NCI-H187 (cell line): ENCODE results near the gene TMCO4.
"Not testable (repeated sequence)": the region's sequence is repeated elsewhere in the genome, so short reads cannot be mapped to it uniquely, and the experiment has no call there.

Source experiments
- DNase-seq, 2 experiments: peaks; one replicate each; lab custom pipeline; 2025; lab: John Stamatoyannopoulos, UW

The TMCO4 gene

GRCh38 chr1:19799230-19800075 lies at the start of gene TMCO4:
TSS of gene TMCO4 (minus strand) at chr1:19799916. CDS start at chr1:19780758, 19,158 bp downstream.
- DNase-seq: no peak

GRCh38 chr1:19849307-19849706 lies 49.6 kb upstream of the TMCO4 start:
- not testable (repeated sequence) for DNase-seq

- DNase-seq: not testable (repeated sequence)
These were observed 47.6 kb upstream of the TMCO4 start for GRCh38 chr1:19847334-19847733.

DNA sequence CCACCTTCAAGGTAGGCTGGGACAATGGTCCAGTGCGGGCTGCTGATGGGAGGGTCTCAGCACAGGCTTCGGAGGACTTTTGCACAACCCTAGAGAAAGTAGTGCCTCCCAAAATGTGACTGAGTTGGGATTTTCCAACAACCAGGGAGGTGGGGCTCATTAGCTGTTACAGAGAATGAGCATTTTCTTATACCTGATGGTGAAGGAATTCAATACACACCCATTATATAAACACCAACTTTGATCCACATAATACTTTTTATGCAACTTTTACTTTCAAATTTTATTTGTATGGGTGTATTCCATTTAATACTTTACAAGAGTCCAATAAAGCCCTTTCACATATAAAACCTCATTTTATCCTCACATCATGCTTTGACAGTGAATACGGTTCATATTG lies 46.6 kb upstream of the TMCO4 start:
- no peak for DNase-seq

- no peak for DNase-seq
These were observed 45.8 kb upstream of the TMCO4 start for GRCh38 chr1:19845555-19845954.

GRCh38 chr1:19844731-19845495 lies 45.2 kb upstream of the TMCO4 start:
- no peak for DNase-seq

- DNase-seq: no peak
These were observed 40.5 kb upstream of the TMCO4 start for GRCh38 chr1:19840228-19840627.

GRCh38 chr1:19837866-19838265 lies 38.1 kb upstream of the TMCO4 start:
- DNase-seq: no peak

GRCh38 chr1:19835578-19835977 lies 35.9 kb upstream of the TMCO4 start:
- DNase-seq: no peak

GRCh38 chr1:19831441-19831840 lies 31.7 kb upstream of the TMCO4 start:
- DNase-seq: no peak

DNA sequence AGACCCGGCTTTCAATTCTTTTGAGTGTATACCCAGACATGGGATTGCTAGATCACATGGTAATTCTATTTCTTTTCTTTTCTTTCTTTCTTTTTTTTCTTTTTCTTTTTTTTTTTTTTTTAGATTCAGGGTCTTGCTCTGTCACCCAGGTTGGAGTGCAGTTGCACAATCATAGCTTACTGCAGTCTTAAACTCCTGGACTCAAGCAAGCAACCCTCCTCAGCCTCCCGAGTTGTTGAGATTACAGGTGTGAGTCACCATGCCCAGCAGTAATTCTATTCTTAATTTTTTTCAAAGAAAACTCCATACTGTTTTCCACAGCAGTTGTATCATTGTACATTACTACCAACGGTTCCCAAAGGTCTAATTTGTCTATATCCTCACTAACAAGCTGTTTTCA lies 28.8 kb upstream of the TMCO4 start:
- DNase-seq: no peak

- DNase-seq: no peak
These were observed 25.6 kb upstream of the TMCO4 start for GRCh38 chr1:19825298-19825697.

DNA sequence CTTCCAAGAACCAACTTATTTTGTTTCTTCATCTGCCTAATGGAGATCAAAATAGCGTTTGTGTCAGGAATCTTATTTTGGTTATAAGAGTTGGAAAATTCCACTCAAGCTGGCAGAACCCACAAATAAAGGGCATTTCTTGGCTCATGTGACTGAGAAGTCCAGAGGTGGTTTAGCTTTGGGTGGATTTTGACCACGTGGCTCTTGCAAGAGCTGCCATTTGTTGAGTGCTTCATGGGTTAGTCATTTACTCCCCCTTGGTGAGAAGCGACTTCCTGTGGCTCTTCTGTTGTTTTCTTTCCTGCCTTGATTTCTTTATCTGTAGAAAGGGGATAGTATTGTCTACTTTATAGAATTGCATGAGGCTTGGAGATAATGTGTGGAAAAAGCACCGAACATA lies 24.8 kb upstream of the TMCO4 start:
- no peak for DNase-seq

GRCh38 chr1:19824036-19824435 lies 24.3 kb upstream of the TMCO4 start:
- no peak for DNase-seq

- no peak for DNase-seq
These were observed 20.0 kb upstream of the TMCO4 start for GRCh38 chr1:19819701-19820100.

- no peak for DNase-seq
These were observed 18.6 kb upstream of the TMCO4 start for GRCh38 chr1:19818324-19818723.

- DNase-seq: no peak
These were observed 17.4 kb upstream of the TMCO4 start for GRCh38 chr1:19817160-19817559.

- DNase-seq: not testable (repeated sequence)
These were observed 17.0 kb upstream of the TMCO4 start for GRCh38 chr1:19816737-19817086.

DNA sequence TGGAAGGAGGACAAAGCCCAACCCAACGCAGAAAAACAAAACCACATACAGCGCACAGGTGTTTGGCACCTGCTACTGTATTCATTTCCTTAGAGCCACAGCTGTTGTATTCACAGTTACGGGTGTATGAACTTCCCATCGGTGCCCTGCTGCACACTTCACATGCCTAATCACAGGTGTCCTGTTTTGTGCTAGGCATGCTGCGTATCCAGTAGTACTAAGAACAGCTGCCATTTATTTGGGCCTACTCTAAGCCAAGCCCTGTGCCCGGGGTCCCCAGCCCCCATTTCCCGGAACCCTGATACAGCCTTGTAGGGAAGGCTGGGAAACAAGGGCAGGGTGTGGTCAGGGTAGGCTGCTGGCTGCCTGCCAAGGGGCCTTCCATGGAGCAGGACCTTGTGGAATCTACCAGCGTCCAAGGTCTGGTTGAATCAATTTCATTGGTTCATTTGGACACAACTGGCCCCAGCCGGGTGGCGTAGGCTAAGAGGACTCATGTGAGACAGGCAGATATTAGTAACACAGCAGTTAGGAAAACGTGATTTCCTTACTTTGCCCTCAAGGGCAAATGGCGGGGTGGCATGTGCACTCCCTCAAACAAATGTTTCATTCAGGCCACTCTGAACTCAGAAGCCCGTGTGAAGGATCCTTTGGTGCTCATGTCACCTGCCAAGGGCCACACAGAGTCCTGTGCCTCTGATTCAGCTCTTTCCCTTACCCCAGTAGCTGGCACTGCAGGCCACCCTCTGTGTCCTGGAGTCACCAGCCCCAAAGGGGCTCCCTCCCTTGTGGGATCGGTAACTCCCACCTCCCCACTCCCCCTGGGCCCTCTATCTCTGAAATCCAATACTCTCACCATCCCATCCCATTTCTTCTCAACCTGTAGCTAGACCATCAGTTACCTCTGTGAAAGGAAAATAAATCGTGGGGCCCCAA lies 16.4 kb upstream of the TMCO4 start:
- peak; percentile 82 to 83 for DNase-seq

DNA sequence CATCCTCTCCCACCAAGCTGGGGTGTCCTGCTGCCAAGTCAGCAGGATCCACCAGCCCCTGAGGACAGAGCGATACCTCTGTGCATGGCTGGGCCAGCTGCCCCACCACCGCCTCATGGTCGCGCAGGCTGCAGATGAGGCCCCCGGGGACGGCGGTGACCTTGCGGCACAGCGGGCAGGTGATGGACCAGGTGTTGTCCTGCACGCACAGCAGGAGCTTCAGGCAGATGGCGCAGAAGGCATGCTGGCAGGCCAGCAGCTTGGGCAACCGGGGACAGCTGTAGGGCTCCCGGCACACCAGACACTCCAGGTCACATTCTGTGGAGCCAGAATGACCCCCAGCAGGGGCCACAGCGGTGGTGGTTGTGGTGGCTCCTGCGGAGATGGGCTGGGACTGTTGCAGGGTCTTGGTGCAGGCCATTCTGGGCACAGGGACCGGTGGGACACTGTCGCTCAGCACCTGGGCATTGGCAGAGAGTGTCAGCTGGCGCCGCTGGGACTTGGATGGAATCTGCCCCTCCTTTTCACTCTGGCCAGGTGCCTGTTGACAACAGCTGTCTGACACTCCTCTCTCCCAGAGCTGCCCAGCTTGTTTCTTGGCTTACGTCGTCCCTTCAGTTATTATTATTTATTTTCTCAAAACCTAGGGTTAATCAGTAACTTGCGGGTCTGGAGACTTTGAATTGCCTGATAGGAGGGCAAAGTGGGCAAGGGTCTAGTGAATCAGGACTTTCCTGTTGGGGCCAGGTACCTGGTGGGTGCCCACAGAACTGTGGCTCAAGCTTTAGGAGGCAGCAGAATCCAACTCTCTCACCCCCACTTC lies 15.2 kb upstream of the TMCO4 start, which contains the start of gene RNF186:
Gene RNF186 (minus strand): TSS at position 603 of the 823 bp plus-strand sequence. CDS start 182 bp downstream, at position 421.
- peak; percentile 45 to 67 for DNase-seq

- DNase-seq: no peak
These were observed 14.5 kb upstream of the TMCO4 start for GRCh38 chr1:19814244-19814661.
